IPS-11a (cell line): ENCODE data around the gene BCAS3.
"Not testable (repeated sequence)": the region's sequence is repeated elsewhere in the genome, so short reads cannot be mapped to it uniquely, and the experiment has no call there.

Source experiments
- H3K4me3 ChIP-seq: one replicate; pipeline ENCODE4 v1.5.1; 2013; ENCODE audit warnings: low read depth, low read length, control low read depth

The BCAS3 gene

GRCh38 chr17:60863892-60864707 lies 186.4 kb downstream of the BCAS3 start:
- H3K4me3 ChIP-seq, result no peak overlapping the region

GRCh38 chr17:60864708-60865005 lies 187.0 kb downstream of the BCAS3 start:
- H3K4me3 ChIP-seq, result no peak overlapping the region

DNA sequence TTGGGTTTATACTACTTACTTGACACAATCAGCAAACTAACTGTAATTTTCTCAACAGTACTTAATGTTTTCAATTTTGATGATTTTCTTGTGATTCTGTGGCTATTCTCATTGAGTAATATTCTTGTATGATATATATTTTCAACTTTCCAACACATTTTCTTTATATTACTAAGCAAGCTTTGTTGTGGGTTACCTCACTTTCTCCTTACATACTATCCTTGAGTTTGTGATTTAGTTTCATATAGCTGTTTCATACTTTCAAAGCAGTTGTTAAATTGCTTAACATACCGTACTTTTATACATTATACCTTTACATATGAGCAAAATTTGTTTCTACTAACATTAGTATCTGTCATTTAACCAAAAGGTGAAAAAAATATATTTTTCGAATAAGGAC lies 197.1 kb downstream of the BCAS3 start:
- H3K4me3 ChIP-seq, result no peak overlapping the region

DNA sequence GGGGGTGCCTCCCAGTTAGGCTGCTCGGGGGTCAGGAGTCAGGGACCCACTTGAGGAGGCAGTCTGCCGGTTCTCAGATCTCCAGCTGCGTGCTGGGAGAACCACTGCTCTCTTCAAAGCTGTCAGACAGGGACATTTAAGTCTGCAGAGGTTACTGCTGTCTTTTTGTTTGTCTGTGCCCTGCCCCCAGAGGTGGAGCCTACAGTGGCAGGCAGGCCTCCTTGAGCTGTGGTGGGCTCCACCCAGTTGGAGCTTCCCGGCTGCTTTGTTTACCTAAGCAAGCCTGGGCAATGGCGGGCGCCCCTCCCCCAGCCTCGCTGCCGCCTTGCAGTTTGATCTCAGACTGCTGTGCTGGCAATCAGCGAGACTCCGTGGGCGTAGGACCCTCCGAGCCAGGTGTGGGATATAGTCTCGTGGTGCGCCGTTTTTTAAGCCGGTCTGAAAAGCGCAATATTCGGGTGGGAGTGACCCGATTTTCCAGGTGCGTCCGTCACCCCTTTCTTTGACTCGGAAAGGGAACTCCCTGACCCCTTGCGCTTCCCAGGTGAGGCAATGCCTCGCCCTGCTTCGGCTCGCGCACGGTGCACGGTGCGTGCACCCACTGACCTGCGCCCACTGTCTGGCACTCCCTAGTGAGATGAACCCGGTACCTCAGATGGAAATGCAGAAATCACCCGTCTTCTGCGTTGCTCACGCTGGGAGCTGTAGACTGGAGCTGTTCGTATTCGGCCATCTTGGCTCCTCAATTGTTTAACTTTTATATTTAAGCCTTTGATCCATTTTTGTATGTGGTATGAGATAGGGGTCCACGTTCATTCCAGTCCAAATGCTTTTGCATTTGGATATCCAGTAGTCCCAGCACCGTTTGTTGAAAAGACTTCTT lies 209.3 kb downstream of the BCAS3 start:
- not testable (repeated sequence) for H3K4me3 ChIP-seq

DNA sequence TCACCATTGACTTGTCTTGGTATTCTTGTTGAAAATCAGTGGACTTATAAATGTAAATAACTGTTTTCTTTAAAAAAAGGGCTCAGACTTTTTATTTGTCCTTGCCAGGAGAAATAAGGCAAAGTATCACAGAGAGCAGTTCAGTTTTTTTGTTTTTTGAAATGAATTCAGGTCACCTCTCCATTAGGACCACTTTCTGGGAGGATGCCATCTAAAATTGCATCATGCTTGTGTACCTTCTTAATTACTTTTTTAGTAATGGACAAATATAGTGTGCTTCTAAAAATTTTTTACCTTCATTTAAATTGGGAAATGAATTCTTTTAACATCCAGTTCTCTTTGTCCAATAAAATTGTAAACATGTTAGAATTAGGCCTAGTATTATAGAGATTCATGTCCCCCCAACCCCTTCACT lies 210.0 kb downstream of the BCAS3 start:
- no peak overlapping the region for H3K4me3 ChIP-seq

DNA sequence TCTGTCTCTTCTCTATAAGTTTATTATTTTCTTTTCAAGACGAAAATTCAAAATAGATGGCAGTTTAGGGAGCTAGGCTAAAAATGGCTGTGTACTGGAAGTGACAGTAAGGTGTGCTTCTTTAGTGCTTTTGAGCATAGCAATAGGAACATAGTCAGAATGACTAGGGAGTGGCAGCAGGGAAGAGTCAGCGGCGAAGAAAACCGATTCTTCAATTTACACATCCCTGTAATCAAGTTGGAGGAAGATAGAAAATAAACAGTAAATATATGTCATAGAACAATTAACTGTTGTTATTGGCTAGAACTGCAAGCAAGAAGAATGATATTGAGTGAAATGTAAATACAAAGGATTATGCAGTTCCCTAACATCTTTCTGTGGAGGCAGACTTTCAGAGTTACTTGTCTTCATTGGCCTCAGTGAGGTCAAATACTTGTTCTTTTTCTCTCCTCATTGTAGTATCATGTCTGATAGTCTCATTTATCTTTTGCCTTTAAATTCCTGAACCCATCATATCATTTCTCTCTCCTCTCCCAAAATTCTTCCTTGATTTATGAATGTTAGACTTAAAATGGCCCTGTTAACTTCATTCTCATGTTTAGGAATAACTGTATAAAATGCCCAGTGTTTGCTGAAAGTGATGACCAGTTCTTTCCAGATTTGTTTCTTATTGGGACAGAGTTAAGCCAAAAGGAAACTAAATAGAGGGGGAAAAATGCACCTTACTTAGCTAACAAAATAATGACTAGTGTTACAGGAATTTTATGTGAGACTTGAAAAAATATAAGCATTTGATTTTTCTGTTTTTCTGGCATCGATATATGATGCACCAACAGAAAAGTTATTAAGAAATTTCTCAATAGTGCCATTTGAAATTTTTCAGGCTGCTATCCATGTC lies 211.4 kb downstream of the BCAS3 start:
- no peak overlapping the region for H3K4me3 ChIP-seq

GRCh38 chr17:60891149-60891548 lies 213.5 kb downstream of the BCAS3 start:
- no peak overlapping the region for H3K4me3 ChIP-seq

DNA sequence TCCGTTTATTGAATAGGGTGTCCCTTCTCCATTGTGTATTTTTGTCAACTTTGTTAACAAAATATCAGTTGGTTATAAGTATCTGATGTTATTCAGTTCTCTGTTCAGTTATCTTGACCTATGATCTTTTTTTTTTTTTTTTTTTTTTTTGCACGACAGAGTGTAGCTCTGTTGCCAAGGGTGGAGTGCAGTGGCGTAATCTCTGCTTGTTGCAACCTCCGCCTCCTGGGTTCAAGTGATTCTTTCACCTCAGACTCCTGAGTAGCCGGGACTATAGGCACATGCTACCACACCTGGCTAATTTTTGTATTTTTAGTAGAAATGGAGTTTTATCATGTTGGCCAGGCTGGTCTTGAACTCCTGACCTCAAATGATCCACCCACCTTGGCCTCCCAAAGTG lies 215.8 kb downstream of the BCAS3 start:
- no peak overlapping the region for H3K4me3 ChIP-seq

DNA sequence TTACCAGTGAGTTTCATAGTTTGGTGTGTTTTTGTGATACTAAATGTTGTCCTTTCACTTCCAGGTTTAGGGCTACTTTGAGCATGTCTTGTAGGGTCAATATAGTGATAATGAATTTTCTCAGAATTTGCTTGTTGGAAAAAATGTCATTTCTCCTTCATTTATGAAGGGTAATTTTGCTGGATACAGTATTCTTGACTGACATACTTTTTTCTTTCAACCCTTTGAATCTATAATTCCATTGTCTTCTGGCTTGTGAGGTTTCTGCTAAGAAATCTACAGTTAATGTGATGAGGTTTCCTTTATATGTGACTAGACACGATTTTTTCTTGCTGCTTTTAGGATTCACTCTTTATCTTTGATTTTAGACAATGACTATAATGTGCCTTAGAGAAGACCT lies 219.3 kb downstream of the BCAS3 start:
- H3K4me3 ChIP-seq, result no peak overlapping the region

DNA sequence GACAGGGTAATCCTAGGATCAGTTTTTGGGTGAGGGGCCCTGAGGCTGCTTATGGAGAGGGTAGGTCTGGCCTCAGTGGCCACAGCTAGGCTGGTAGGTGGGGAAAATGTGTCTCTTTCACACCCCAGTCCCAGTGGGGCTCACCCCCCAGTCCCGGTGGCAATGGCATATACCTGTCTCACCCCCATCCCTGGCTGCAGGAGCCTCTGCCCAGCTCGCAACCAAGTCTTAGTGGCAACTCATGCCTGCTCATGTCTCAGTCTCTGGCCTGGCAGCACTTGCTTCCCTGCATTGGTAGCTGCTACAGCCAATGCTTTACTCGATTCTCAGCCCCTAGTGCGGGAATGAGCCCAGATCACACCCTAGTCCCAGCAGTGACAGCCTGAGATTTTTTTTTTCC lies 221.5 kb downstream of the BCAS3 start:
- H3K4me3 ChIP-seq, result no peak overlapping the region

DNA sequence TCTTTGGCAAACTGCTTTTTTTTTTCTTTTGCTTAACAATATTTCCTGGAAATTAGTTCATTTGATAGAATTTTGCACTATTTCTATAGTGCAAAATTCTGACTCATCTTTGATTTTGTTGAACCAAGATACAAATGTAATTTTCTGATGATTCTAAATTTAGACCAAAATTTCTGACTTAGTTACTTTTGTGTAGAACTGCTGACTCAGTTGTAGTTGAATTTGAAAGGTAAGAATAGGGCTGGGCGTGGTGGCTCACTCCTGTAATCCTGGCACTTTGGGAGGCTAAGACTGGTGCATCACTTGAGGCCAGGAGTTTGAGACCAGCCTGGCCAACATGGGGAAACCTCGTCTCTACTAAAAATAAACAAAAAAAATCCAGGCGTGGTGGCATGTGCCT lies 223.0 kb downstream of the BCAS3 start:
- H3K4me3 ChIP-seq, result no peak overlapping the region

DNA sequence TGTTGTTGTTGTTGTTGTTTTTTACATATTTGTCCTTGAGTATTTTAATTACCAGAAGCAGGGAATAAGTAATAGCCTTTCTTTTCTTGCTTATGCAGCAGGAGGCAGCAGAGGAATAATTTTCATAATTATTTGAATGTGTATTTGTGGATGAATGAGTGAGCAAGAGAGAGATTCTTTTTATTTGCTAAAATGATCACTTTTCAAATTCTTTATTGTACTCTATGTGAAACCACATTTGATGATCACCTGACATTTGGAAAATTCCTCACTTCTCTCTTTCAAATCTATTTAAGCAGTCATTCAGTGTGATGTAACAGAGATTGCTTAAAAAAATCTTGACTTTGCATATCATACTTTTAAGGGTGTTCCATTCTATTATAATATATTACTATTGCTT lies 223.6 kb downstream of the BCAS3 start:
- no peak overlapping the region for H3K4me3 ChIP-seq

DNA sequence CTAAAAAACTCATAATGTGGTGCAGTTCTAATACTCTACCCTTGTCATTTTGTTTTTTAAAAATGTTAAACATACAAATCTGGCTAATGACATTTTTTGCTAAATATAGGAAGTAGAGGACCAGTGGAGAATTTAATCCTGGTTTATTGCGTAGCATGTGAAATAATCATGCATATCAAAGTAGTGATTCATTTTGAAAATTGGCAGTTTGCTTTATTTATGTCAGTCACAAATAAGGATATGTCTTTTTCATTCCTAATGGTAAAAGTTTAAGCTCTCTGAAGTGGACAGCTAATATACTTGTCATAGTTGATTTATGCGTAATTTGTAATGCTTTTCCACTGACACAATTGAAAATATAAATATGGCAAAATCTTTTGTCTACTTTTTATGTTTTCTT lies 224.2 kb downstream of the BCAS3 start:
- no peak overlapping the region for H3K4me3 ChIP-seq

GRCh38 chr17:60902399-60902798 lies 224.7 kb downstream of the BCAS3 start:
- no peak overlapping the region for H3K4me3 ChIP-seq

DNA sequence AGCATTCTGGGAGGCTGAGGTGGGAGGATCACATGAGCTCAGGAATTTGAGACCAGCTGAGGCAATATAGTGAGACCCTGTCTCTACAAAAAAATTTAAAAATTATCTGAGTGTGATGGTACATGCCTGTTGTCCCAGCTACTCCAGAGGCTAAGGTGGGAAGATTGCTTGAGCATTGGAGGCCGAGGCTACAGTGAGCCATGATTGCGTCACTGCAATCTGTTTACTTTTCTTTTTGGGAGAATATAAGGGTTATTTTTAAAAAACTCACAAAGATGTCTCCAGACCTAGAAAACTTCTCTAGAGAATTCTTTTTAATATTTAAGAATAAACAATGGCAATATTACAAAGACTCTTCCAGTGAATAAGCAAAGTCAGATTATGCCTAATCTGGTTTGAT lies 226.9 kb downstream of the BCAS3 start:
- no peak overlapping the region for H3K4me3 ChIP-seq

GRCh38 chr17:60905709-60906108 lies 228.1 kb downstream of the BCAS3 start:
- H3K4me3 ChIP-seq, result no peak overlapping the region

- no peak overlapping the region for H3K4me3 ChIP-seq
Measured at GRCh38 chr17:60908324-60908723, 230.7 kb downstream of the BCAS3 start.

DNA sequence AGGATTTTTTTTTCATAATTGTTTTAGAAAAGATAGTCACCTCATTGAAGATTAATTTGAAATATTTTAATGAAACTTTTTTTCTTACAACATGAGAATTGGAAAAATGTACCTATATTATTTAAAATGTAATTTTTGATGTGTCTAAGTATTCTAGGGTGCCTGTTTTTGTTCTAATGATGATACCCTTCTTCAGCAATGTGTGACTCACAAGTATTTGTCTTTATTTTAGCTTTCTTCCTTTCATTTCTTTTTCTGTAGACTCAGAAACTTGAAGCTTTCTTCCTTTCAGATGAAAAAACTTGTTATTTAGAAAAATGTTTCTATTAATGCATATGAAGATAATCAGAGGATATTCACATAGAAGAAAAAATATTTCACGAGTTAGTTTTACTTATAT lies 231.8 kb downstream of the BCAS3 start:
- no peak overlapping the region for H3K4me3 ChIP-seq

DNA sequence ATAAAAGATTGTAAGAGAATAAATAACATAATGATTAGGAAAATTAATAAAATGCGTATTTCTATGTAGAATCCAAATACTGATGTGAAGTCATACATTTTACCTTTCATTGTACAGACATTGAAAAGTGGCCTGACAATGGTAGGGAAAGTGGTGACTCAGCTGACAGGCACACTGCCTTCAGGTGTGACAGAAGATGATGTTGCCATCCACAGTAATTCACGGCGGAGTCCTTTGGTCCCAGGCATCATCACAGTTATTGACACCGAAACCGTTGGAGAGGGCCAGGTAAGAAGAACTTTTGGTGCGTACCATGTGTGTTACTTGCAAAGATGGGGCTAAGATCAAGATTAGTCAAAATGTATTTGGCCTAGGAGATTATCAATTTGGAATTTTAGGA lies 232.8 kb downstream of the BCAS3 start:
- H3K4me3 ChIP-seq, result no peak overlapping the region

DNA sequence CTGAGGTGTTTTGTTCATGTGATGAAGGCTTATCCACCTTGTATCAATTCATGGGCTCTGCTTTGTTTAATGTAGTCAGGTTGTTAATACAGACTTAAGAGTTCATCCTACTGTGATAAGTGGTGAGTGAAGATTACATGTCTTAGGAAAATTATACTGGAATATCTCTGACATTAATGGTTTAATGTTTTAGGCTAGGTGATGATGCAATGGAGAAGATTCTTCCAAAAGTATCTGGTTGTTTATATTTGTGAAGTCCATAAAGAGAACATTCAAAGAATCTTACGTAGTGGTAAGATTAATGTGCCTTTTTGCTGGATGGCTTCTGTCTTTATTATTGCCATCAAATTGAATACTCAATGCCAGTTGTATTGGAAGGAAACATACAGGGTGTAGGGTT lies 236.4 kb downstream of the BCAS3 start:
- H3K4me3 ChIP-seq, result no peak overlapping the region

- H3K4me3 ChIP-seq, result no peak overlapping the region
Measured at GRCh38 chr17:60916043-60916442, 238.4 kb downstream of the BCAS3 start.
